ENCODE results near the gene SRL. TPM values are rescaled to one million over a fixed set of nuclear protein-coding genes. Genes with fewer than 3 reads are reported as not detected.

Gene SRL
- polyA plus RNA-seq (not detected in 2 replicates), polyA minus RNA-seq (not detected in 2 replicates)

DNA sequence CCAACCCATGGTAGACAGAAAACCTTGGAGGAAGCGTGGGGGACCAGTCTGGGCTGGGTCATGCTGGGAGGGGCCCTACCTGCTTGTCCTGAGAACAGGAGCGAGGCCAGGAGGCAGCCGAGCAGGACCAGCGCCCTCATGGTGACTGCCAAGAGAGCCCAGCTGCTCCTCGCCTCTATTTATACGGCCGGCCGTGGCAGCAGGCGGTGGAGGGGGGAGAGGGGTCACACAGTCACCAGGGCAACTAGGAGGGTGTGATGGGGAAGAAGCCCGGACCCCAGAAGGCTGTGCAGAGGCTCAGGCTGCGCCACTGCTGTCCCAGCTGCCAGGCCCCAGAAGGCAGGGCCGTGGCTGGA lies at the start of gene SRL:
TSS of gene SRL (minus strand) at position 153 of the 356 bp plus-strand sequence. CDS start at position 140, 13 bp downstream.
- Histone ChIP-seq H3F3A (ENCODE audit: insufficient read depth, low read length, poor library complexity, severe bottlenecking) (no peaks in the 10 kb centered on the region), H3K27me3 (ENCODE audit: insufficient read depth, low read depth, low read length) (no peaks in the 10 kb centered on the region), H3K79me2 (replicated peaks; ENCODE audit: insufficient read depth, low read length) (no peaks in the 10 kb centered on the region), H3K9ac (ENCODE audit: low read length) (no peak within 1 kb of the TSS), H2AFZ (ENCODE audit: low read depth, low read length) (no peak within 1 kb of the TSS), H3K4me2 (ENCODE audit: low read length) (no peak within 1 kb of the TSS), H3K36me3 (ENCODE audit: insufficient read depth, low read length) (no peaks in the 10 kb centered on the region), H3K4me3 (ENCODE audit: low read length) (no peak within 1 kb of the TSS), H3K9me3 (ENCODE audit: low read length) (no peaks in the 10 kb centered on the region), H3K27ac (ENCODE audit: low read length) (no peak within 1 kb of the TSS), H4K20me1 (ENCODE audit: insufficient read depth) (no peaks in the 10 kb centered on the region), H3K9me2 (ENCODE audit: insufficient read depth, low read length) (no peaks in the 10 kb centered on the region)
- TF ChIP-seq, protein P1, sequence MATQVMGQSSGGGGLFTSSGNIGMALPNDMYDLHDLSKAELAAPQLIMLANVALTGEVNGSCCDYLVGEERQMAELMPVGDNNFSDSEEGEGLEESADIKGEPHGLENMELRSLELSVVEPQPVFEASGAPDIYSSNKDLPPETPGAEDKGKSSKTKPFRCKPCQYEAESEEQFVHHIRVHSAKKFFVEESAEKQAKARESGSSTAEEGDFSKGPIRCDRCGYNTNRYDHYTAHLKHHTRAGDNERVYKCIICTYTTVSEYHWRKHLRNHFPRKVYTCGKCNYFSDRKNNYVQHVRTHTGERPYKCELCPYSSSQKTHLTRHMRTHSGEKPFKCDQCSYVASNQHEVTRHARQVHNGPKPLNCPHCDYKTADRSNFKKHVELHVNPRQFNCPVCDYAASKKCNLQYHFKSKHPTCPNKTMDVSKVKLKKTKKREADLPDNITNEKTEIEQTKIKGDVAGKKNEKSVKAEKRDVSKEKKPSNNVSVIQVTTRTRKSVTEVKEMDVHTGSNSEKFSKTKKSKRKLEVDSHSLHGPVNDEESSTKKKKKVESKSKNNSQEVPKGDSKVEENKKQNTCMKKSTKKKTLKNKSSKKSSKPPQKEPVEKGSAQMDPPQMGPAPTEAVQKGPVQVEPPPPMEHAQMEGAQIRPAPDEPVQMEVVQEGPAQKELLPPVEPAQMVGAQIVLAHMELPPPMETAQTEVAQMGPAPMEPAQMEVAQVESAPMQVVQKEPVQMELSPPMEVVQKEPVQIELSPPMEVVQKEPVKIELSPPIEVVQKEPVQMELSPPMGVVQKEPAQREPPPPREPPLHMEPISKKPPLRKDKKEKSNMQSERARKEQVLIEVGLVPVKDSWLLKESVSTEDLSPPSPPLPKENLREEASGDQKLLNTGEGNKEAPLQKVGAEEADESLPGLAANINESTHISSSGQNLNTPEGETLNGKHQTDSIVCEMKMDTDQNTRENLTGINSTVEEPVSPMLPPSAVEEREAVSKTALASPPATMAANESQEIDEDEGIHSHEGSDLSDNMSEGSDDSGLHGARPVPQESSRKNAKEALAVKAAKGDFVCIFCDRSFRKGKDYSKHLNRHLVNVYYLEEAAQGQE (IDR thresholded peaks at IDR 0.05; ENCODE audit: borderline replicate concordance), result no peak
- no peak for TF ChIP-seq CTCF (IDR thresholded peaks at IDR 0.05; ENCODE audit: poor library complexity, severe bottlenecking)
- no peak for TF ChIP-seq EZH2 (IDR thresholded peaks at IDR 0.05; ENCODE audit: borderline replicate concordance, insufficient read depth, low read length, poor library complexity, severe bottlenecking)
- TF ChIP-seq SMC3 (conservative IDR thresholded peaks at IDR 0.05; ENCODE audit: poor library complexity), result no peak
- TF ChIP-seq TAF1 (IDR thresholded peaks at IDR 0.05; ENCODE audit: low read depth), result no peak
- TF ChIP-seq MXI1 (conservative IDR thresholded peaks at IDR 0.05; ENCODE audit: poor library complexity, severe bottlenecking), result no peak
- TF ChIP-seq EP300 (conservative IDR thresholded peaks at IDR 0.05; ENCODE audit: poor library complexity, severe bottlenecking), result no peak
- TF ChIP-seq POLR2AphosphoS5 (IDR thresholded peaks at IDR 0.05), result no peak
- TF ChIP-seq RAD21 (conservative IDR thresholded peaks at IDR 0.05), result no peak

DNA sequence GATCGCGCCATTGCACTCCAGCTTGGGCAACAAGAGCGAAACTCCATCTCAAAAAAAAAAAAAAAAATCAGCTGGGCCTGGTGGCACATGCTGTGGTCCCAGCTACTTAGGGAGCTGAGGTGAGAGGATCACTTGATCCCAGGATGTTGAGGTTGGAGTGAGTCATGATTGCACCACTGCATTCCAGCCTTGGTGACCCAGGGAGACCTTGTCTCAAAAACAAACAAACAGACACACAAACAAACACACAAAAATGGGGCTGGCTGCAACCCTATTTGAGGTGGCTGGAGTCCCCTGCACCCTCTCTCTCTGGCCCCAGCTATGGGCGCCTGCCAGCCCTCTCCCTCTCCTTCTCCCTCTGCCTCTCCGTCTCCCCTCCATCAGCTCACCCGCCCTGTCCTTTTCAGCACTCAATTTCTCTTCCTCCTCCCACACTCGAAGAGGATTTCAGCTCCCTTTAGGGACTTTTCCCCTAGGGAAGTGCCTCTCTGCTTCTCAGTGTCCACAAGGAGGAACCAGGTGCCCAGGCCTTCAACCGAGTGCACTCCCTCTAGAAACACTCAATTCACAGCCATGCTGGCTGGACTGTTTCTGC lies 48.5 kb upstream of the SRL start:
- no peak overlapping the region for H3K9ac ChIP-seq (ENCODE audit: low read length)
- no peaks in the 10 kb centered on the region for H4K20me1 ChIP-seq (ENCODE audit: insufficient read depth)
- no peaks in the 10 kb centered on the region for H3K79me2 ChIP-seq (replicated peaks; ENCODE audit: insufficient read depth, low read length)
- no peaks in the 10 kb centered on the region for H3K9me2 ChIP-seq (ENCODE audit: insufficient read depth, low read length)
- H3K27me3 ChIP-seq (ENCODE audit: insufficient read depth, low read depth, low read length), result no peaks in the 10 kb centered on the region
- no peak overlapping the region for H2AFZ ChIP-seq (ENCODE audit: low read depth, low read length)
- TF ChIP-seq TAF1 (IDR thresholded peaks at IDR 0.05; ENCODE audit: low read depth) (no peak), EZH2 (IDR thresholded peaks at IDR 0.05; ENCODE audit: borderline replicate concordance, insufficient read depth, low read length, poor library complexity, severe bottlenecking) (no peak), MXI1 (conservative IDR thresholded peaks at IDR 0.05; ENCODE audit: poor library complexity, severe bottlenecking) (no peak), RAD21 (conservative IDR thresholded peaks at IDR 0.05) (no peak), CTCF (IDR thresholded peaks at IDR 0.05; ENCODE audit: poor library complexity, severe bottlenecking) (no peak), SMC3 (conservative IDR thresholded peaks at IDR 0.05; ENCODE audit: poor library complexity) (no peak), POLR2AphosphoS5 (IDR thresholded peaks at IDR 0.05) (no peak), EP300 (conservative IDR thresholded peaks at IDR 0.05; ENCODE audit: poor library complexity, severe bottlenecking) (no peak)
- TF ChIP-seq, protein P1 (IDR thresholded peaks at IDR 0.05; ENCODE audit: borderline replicate concordance), result no peak
- H3K4me2 ChIP-seq (ENCODE audit: low read length), result no peak overlapping the region
- H3K9me3 ChIP-seq (ENCODE audit: low read length), result no peaks in the 10 kb centered on the region
- H3K36me3 ChIP-seq (ENCODE audit: insufficient read depth, low read length), result no peaks in the 10 kb centered on the region
- no peak overlapping the region for H3K4me3 ChIP-seq (ENCODE audit: low read length)
- H3K27ac ChIP-seq (ENCODE audit: low read length), result no peak overlapping the region
- no peaks in the 10 kb centered on the region for H3F3A ChIP-seq (ENCODE audit: insufficient read depth, low read length, poor library complexity, severe bottlenecking)
